H1 (cell line): Measurements from ENCODE around the gene CPA1. TPM values are rescaled to one million over a fixed set of nuclear protein-coding genes. Genes with fewer than 3 reads are reported as not detected.

Experiments used
- CTCF ChIA-PET: fragments of 300-600 bp; sonication (Branson Sonifier 250); formaldehyde crosslinking; loops from one replicate; lab custom pipeline; 2021; ENCODE audit not compliant: partially characterized antibody; lab: Charles Lee
- POLR2A ChIA-PET: fragments of 300-600 bp; sonication (Branson Sonifier 250); formaldehyde crosslinking; loops from one replicate; lab custom pipeline; 2021; ENCODE audit warnings: inconsistent platforms; ENCODE audit not compliant: partially characterized antibody; lab: Charles Lee
- DNase-seq, 2 experiments: peaks; one replicate each; pipeline versions ENCODE4 v3.0.0 to v3.0.0-alpha.2; 2010 to 2022; ENCODE audit warnings: low spot score in 2 of 2, low read depth in 1 of 2, mixed read lengths in 1 of 2
- FAIRE-seq: peaks from 2 replicates; lab custom pipeline; 2011; peaks lifted over from hg19 to GRCh38; lab: Jason Lieb, UNC
- H2AFZ ChIP-seq: 2 replicates; pipeline ENCODE4 v1.8.1; 2012; ENCODE audit warnings: low read length, inconsistent platforms
- H2AK5ac ChIP-seq: 2 replicates; pipeline ENCODE4 v1.6.1; 2013; ENCODE audit warnings: low read depth, low read length
- H2BK120ac ChIP-seq: replicated peaks from 2 replicates; pipeline ENCODE3; 2013; ENCODE audit warnings: low read depth, low read length, inconsistent platforms
- H2BK12ac ChIP-seq: 2 replicates; pipeline ENCODE4 v1.6.1; 2013; ENCODE audit warnings: low read depth, low read length
- H2BK15ac ChIP-seq: 2 replicates; pipeline ENCODE4 v1.6.1; 2013; ENCODE audit warnings: low read length
- H2BK20ac ChIP-seq: 2 replicates; pipeline ENCODE4 v1.6.1; 2013; ENCODE audit warnings: low read length
- H2BK5ac ChIP-seq: 2 replicates; pipeline ENCODE4 v1.6.1; 2013; ENCODE audit warnings: low read depth, low read length
- H3K14ac ChIP-seq: 2 replicates; pipeline ENCODE4 v1.6.1; 2013; ENCODE audit warnings: inconsistent platforms; ENCODE audit not compliant: insufficient read length
- H3K18ac ChIP-seq: 2 replicates; pipeline ENCODE4 v1.6.1; 2013; ENCODE audit warnings: low read length; ENCODE audit errors: extremely low read depth
- H3K23ac ChIP-seq: 2 replicates; pipeline ENCODE4 v1.6.1; 2013; ENCODE audit warnings: inconsistent platforms; ENCODE audit not compliant: insufficient read length
- H3K23me2 ChIP-seq: 2 replicates; pipeline ENCODE4 v1.6.1; 2013; ENCODE audit warnings: low read depth, low read length
- H3K27ac ChIP-seq: 2 replicates; pipeline ENCODE4 v1.6.1; 2011; ENCODE audit warnings: low read depth, low read length, inconsistent platforms
- H3K27me3 ChIP-seq, 4 experiments: replicated peaks in 1 of 4; 1 replicate in 1 of 4; 2 replicates in 3 of 4; pipeline versions ENCODE4 v1.6.1 to v1.8.1; 2011 to 2013; ENCODE audit warnings: low read length in 3 of 4, mild to moderate bottlenecking in 3 of 4, inconsistent platforms in 2 of 4, mixed read lengths in 2 of 4, moderate library complexity in 1 of 4; ENCODE audit not compliant: control insufficient read depth in 3 of 4, insufficient read depth in 3 of 4; ENCODE audit errors: extremely low read depth in 1 of 4
- H3K36me3 ChIP-seq, 4 experiments: 2 replicates each; pipeline versions ENCODE4 v1.6.1 to v1.8.1; 2011 to 2013; ENCODE audit warnings: mild to moderate bottlenecking in 4 of 4, low read length in 3 of 4, moderate library complexity in 2 of 4, control low read depth in 1 of 4, inconsistent platforms in 1 of 4; ENCODE audit not compliant: insufficient read depth in 4 of 4, control insufficient read depth in 2 of 4
- H3K4ac ChIP-seq: replicated peaks from 2 replicates; pipeline ENCODE3; 2013; ENCODE audit warnings: low read length, low read depth, mixed read lengths, inconsistent platforms; ENCODE audit not compliant: insufficient read length
- H3K4me1 ChIP-seq, 4 experiments: replicated peaks in 1 of 4; 1 replicate in 1 of 4; 2 replicates in 3 of 4; pipeline versions ENCODE4 v1.6.1 to v1.8.1; 2011 to 2013; ENCODE audit warnings: low read length in 3 of 4, inconsistent platforms in 2 of 4, mixed read lengths in 1 of 4; ENCODE audit not compliant: insufficient read depth in 4 of 4, control insufficient read depth in 3 of 4
- H3K4me2 ChIP-seq, 2 experiments: 2 replicates each; pipeline versions ENCODE4 v1.6.1 to v1.8.1; 2011 to 2013; ENCODE audit warnings: low read depth in 2 of 2, low read length in 2 of 2, control low read depth in 1 of 2, inconsistent platforms in 1 of 2, mild to moderate bottlenecking in 1 of 2; ENCODE audit not compliant: insufficient read depth in 1 of 2
- H3K4me3 ChIP-seq, 4 experiments: fragments of 200-600, 300-600 bp in 1 of 4; sonication (generic), shearing (Covaris generic), sonication (Bioruptor Twin) in 1 of 4; 2 replicates each; pipeline versions ENCODE4 v1.5.1 to v1.8.1; 2011 to 2016; ENCODE audit warnings: low read length in 4 of 4, low read depth in 3 of 4, control low read depth in 2 of 4, inconsistent platforms in 2 of 4, mild to moderate bottlenecking in 2 of 4, mixed read lengths in 1 of 4, moderate library complexity in 1 of 4; ENCODE audit not compliant: insufficient read depth in 2 of 4; ENCODE audit errors: extremely low read depth in 1 of 4
- H3K56ac ChIP-seq: replicated peaks from 2 replicates; pipeline ENCODE3; 2013; ENCODE audit warnings: low read depth, mild to moderate bottlenecking, mixed read lengths, low read length, inconsistent platforms; ENCODE audit not compliant: insufficient read length
- H3K79me1 ChIP-seq: 2 replicates; pipeline ENCODE4 v1.6.1; 2013; ENCODE audit warnings: low read depth, low read length, control low read depth
- H3K79me2 ChIP-seq, 2 experiments: 2 replicates each; pipeline versions ENCODE4 v1.6.1 to v1.8.1; 2012 to 2013; ENCODE audit warnings: low read length in 2 of 2, mild to moderate bottlenecking in 2 of 2, inconsistent platforms in 1 of 2; ENCODE audit not compliant: insufficient read depth in 2 of 2, control insufficient read depth in 1 of 2
- H3K9ac ChIP-seq, 4 experiments: replicated peaks in 1 of 4; 1 replicate in 1 of 4; 2 replicates in 3 of 4; pipeline versions ENCODE4 v1.6.1 to v1.8.1; 2011 to 2013; ENCODE audit warnings: low read depth in 3 of 4, low read length in 3 of 4, control low read depth in 2 of 4, mild to moderate bottlenecking in 2 of 4, moderate library complexity in 2 of 4, inconsistent platforms in 1 of 4; ENCODE audit errors: extremely low read depth in 1 of 4
- H3K9me3 ChIP-seq, 2 experiments: 2 replicates each; pipeline versions ENCODE4 v1.6.1 to v1.8.1; 2012 to 2013; ENCODE audit warnings: mild to moderate bottlenecking in 2 of 2, moderate library complexity in 2 of 2, control low read depth in 1 of 2, inconsistent platforms in 1 of 2, low read depth in 1 of 2, low read length in 1 of 2, mixed read lengths in 1 of 2; ENCODE audit not compliant: insufficient read depth in 2 of 2
- H4K20me1 ChIP-seq, 2 experiments: replicated peaks in 1 of 2; 2 replicates each; pipeline versions ENCODE3 to v1.8.1; 2011 to 2013; ENCODE audit warnings: inconsistent platforms in 2 of 2, low read length in 2 of 2, mild to moderate bottlenecking in 1 of 2; ENCODE audit not compliant: insufficient read depth in 2 of 2, control insufficient read depth in 1 of 2
- H4K5ac ChIP-seq: 2 replicates; pipeline ENCODE4 v1.6.1; 2013; ENCODE audit warnings: low read length, low read depth, mixed read lengths, inconsistent platforms; ENCODE audit not compliant: insufficient read length
- H4K8ac ChIP-seq: 2 replicates; pipeline ENCODE4 v1.8.0; 2013; ENCODE audit warnings: mild to moderate bottlenecking, moderate library complexity, low read length, inconsistent platforms; ENCODE audit not compliant: insufficient read depth; ENCODE audit errors: extremely low read depth
- H4K91ac ChIP-seq: replicated peaks from 2 replicates; pipeline ENCODE3; 2013; ENCODE audit warnings: low read length, mixed read lengths, inconsistent platforms; ENCODE audit not compliant: insufficient read length
- E2F6 ChIP-seq: IDR thresholded peaks from 2 replicates; pipeline ENCODE4 v1.6.1; 2012; ENCODE audit warnings: inconsistent platforms
- FOSL1 ChIP-seq: IDR thresholded peaks from 2 replicates; pipeline ENCODE4 v1.6.1; 2011; ENCODE audit warnings: mild to moderate bottlenecking, low read depth, low read length, moderate library complexity; ENCODE audit not compliant: insufficient read depth
- GABPA ChIP-seq: IDR thresholded peaks from 2 replicates; pipeline ENCODE4 v1.6.1; 2011; ENCODE audit warnings: mild to moderate bottlenecking, low read length, moderate library complexity, borderline replicate concordance; ENCODE audit not compliant: insufficient read depth
- JUND ChIP-seq: IDR thresholded peaks from 2 replicates; pipeline ENCODE4 v1.6.1; 2011; ENCODE audit warnings: mild to moderate bottlenecking, improper control_type of control experiment, low read length
- KDM1A ChIP-seq: fragments of 200-600, 300-600 bp; sonication (generic); IDR thresholded peaks from 2 replicates; pipeline ENCODE4 v1.7.1; 2016; ENCODE audit warnings: mild to moderate bottlenecking, low read length, borderline replicate concordance
- RNF2 ChIP-seq: fragments of 200-900, 300-1000 bp; sonication (generic); IDR thresholded peaks from 2 replicates; pipeline ENCODE4 v1.7.1; 2016; ENCODE audit warnings: borderline replicate concordance, low read depth, mild to moderate bottlenecking, antibody characterized with exemption, low read length; ENCODE audit not compliant: poor library complexity, severe bottlenecking; ENCODE audit errors: missing control alignments
- SP2 ChIP-seq: IDR thresholded peaks from 2 replicates; pipeline ENCODE4 v1.6.1; 2012; ENCODE audit warnings: mild to moderate bottlenecking, low read length, inconsistent platforms
- TEAD4 ChIP-seq: IDR thresholded peaks from 2 replicates; pipeline ENCODE4 v1.6.1; 2012; ENCODE audit warnings: low read depth, low read length, inconsistent platforms, mixed read lengths
- YY1 ChIP-seq: IDR thresholded peaks from 2 replicates; pipeline ENCODE4 v1.6.1; 2011; ENCODE audit warnings: low read depth, mild to moderate bottlenecking, low read length
- WGBS, 2 experiments: shearing (Covaris generic) in 1 of 2; methylation state at CpG; one replicate each; pipeline versions ENCODE4 v1.1.6 to v1.1.7; 2013 to 2015; ENCODE audit warnings: low lambda C conversion rate in 2 of 2, mixed read lengths in 2 of 2, inconsistent platforms in 1 of 2, low coverage in 1 of 2, missing lambda C conversion rate in 1 of 2; ENCODE audit not compliant: insufficient replicate concordance in 2 of 2, insufficient coverage in 1 of 2, insufficient read length in 1 of 2; ENCODE audit errors: extremely low coverage in 1 of 2, missing lambda C conversion rate in 1 of 2; 5-methylcytosine and 5-hydroxymethylcytosine counted together
- polyA plus RNA-seq, 7 experiments: library from polyadenylated mRNA; depleted of rRNA in 3 of 7; stranded (reverse) in 5 of 7; unstranded in 2 of 7; fragments of >200 nt in 5 of 7; fragments of 200-250 nt in 2 of 7; gene quantifications; 1 replicate in 5 of 7; 2 replicates in 1 of 7; 4 replicates in 1 of 7; pipeline versions ENCODE4 v1.2.1 to v1.2.3, GENCODE V29; 2011 to 2013; ENCODE audit warnings: missing spikeins in 2 of 7, mixed read lengths in 2 of 7
- total RNA-seq: library from RNA; stranded (reverse); fragmentation: NEBNext Ultra II Directional; extraction: Animal tissue kit (Norgen Biotek cat#: 25700); gene quantifications from 2 replicates; pipeline ENCODE4 v1.2.1, GENCODE V29; 2021

Gene CPA1
- total and polyA plus RNA-seq, 2 of the 8 experiments (the other 6 are each of a cell fraction or from before 2014, with no cell fraction given), result not detected

- TF ChIP-seq SP2, result no peak
- no peak for TF ChIP-seq FOSL1
- TF ChIP-seq GABPA, result no peak
- no peak for TF ChIP-seq YY1
- TF ChIP-seq RNF2, result no peak
- TF ChIP-seq JUND, result no peak
- no peak for TF ChIP-seq KDM1A
- TF ChIP-seq E2F6, result no peak
- TF ChIP-seq TEAD4, result no peak
- H3K23ac ChIP-seq, result no peak overlapping the region
- H2BK120ac ChIP-seq, result no peak overlapping the region
- no peak overlapping the region for H4K5ac ChIP-seq
- H3K9ac ChIP-seq, result no peak overlapping the region
- H3K23me2 ChIP-seq, result no peaks in the 10 kb centered on the region
- no peak overlapping the region for H2BK5ac ChIP-seq
- H2AFZ ChIP-seq, result no peak overlapping the region
- H3K27ac ChIP-seq, result no peak overlapping the region
- ChIA-PET POLR2A (no interaction called here), CTCF (no interaction called here)
- no peak overlapping the region for H2BK15ac ChIP-seq
- no peak overlapping the region for H2BK12ac ChIP-seq
- H3K27me3 ChIP-seq, result no peaks in the 10 kb centered on the region
- FAIRE-seq (no peak), DNase-seq (no peak)
- no peaks in the 10 kb centered on the region for H3K9me3 ChIP-seq
- H3K4me3 ChIP-seq, result no peak overlapping the region
- whole genome bisulfite sequencing, 2 experiments, result 88% methylated on average over 4 of the region's 4 CpGs; no CpG with 5 or more reads in 1 of the 2 experiments
- H3K36me3 ChIP-seq, result no peaks in the 10 kb centered on the region
- no peak overlapping the region for H3K56ac ChIP-seq
- no peaks in the 10 kb centered on the region for H3K79me2 ChIP-seq
- H4K20me1 ChIP-seq, result no peaks in the 10 kb centered on the region
- H3K18ac ChIP-seq, result no peak overlapping the region
- no peak overlapping the region for H2BK20ac ChIP-seq
- no peak overlapping the region for H3K4ac ChIP-seq
- H3K4me2 ChIP-seq, result no peak overlapping the region
- H3K4me1 ChIP-seq, result peaks cover 0 to 2% (median 0%) of the 10 kb centered on the region in 4 experiments; a peak in 1 of 7 replicates
- no peak overlapping the region for H4K8ac ChIP-seq
- no peak overlapping the region for H2AK5ac ChIP-seq
- H3K79me1 ChIP-seq, result no peaks in the 10 kb centered on the region
- H4K91ac ChIP-seq, result no peak overlapping the region
- H3K14ac ChIP-seq, result no peak overlapping the region
Observed at GRCh38 chr7:130425796-130426195, 45.5 kb downstream of the CPA1 start.
